NCI-H82 treated with DMSO at 0.1 percent for 48 hours (cell line): ENCODE data around the gene MEGF11.

Experiments used
- DNase-seq: peaks from one replicate; lab custom pipeline; 2025; ENCODE audit not compliant: unreplicated experiment; lab: John Stamatoyannopoulos, UW

The MEGF11 gene

DNA sequence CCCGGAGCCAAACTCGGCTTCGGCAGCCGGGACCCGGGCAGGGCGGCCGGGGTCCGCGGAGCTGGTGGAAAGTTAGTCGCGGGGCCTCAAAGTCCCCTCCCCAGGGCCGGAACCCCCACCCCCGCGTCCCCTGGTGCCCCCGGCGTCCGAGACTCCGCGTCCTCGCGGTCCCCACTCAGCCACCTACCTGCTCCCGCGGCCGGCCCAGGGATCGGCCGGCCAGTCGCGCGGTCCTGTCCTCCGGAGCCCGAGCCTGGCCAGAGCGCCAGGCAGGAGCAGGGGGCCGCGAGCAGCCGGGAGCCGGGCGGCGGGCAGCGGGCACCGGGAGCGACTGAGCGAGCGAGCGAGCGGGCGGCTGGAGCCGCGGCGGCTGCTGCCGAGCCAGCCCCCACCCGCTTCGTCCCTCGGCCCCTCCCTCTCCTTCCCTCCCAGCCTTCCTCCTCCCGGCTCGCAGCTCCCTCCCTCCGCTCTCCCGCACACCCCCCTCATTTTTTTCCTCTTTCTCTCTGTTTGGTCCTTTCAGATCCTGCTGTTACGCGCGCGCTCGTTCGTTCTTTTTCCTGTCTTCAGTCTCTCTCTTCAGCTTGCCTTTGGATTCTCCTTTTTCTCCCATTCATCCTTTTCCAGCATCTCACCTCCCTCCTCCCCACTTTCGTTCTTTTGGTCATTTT is at the start of gene MEGF11:
Gene MEGF11 (minus strand): TSS at position 333 of the 671 bp plus-strand sequence. CDS start 125,347 bp downstream, outside the sequence.
- DNase-seq = no peak

GRCh38 chr15:66302489-66303278 is 49.1 kb upstream of the MEGF11 start:
- no peak for DNase-seq

- peak; percentile 25 for DNase-seq
Measured at GRCh38 chr15:66298803-66299251, 45.3 kb upstream of the MEGF11 start.

DNA sequence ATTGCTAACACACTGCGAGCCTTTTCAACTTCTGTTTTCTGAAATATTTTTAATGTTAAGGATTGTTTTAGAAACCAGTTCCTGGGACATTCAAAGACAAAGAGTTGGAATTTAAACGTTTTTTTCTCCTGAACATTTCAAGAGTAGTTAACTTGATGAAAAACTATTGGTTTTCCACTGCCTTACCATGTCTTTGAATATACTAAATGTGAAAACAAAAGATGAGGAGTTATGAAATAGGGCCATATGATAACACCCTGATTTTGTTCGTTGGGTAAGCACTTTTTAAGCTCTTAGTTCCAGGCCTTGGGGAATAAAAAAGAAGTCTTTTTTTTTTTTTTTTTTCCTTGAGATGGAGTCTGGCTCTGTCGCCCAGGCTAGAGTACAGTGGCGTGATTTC is 42.6 kb upstream of the MEGF11 start:
- no peak for DNase-seq

DNA sequence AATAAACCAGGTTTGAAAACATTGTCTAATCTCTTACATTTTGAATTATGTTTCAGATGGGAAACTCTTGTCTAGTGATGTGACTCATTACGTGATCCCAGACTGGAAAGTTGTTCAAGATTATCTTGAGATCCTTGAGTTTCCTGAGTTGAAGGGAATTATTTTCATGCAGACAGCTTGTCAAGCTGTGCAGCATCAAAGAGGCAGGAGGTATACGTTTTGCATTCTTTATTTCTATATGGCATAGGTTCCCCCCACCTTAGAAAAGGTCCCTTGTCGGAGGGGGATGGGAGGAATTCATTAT is 41.3 kb upstream of the MEGF11 start:
- no peak for DNase-seq

- no peak for DNase-seq
Measured at GRCh38 chr15:66294157-66294931, 40.8 kb upstream of the MEGF11 start.

GRCh38 chr15:66293419-66294156 is 40.0 kb upstream of the MEGF11 start, which contains the start of gene DIS3L:
Gene DIS3L, plus strand, starts transcription at chr15:66293568. Its CDS starts 29 bp downstream, at chr15:66293597.
- DNase-seq = no peak

- DNase-seq = no peak
Measured at GRCh38 chr15:66292571-66293418, 39.2 kb upstream of the MEGF11 start.

- DNase-seq = no peak
Measured at GRCh38 chr15:66291816-66292570, 38.4 kb upstream of the MEGF11 start.

GRCh38 chr15:66290518-66290917 is 37.0 kb upstream of the MEGF11 start:
- no peak for DNase-seq

GRCh38 chr15:66290007-66290406 is 36.5 kb upstream of the MEGF11 start:
- no peak for DNase-seq

- DNase-seq = no peak
Measured at GRCh38 chr15:66288551-66289185, 35.1 kb upstream of the MEGF11 start.

DNA sequence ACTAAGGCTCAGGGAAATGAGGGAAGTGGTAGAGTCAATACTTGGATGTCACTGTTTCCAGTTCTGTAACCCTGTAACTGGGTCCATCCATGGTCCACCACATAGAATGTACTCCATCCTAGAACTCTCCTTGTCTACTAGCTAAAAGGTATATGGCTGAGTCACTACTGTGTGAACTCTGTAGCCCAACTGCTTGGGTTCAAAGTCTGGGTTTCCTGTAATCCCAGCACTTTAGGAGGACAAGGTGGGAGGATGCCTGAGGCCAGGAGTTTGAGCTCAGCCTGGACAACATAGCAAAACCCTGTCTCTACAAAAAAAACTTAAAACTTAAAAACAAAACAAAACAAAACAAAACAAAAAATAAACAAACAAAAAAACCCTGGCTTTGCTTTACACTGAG is 34.5 kb upstream of the MEGF11 start:
- DNase-seq = no peak

DNA sequence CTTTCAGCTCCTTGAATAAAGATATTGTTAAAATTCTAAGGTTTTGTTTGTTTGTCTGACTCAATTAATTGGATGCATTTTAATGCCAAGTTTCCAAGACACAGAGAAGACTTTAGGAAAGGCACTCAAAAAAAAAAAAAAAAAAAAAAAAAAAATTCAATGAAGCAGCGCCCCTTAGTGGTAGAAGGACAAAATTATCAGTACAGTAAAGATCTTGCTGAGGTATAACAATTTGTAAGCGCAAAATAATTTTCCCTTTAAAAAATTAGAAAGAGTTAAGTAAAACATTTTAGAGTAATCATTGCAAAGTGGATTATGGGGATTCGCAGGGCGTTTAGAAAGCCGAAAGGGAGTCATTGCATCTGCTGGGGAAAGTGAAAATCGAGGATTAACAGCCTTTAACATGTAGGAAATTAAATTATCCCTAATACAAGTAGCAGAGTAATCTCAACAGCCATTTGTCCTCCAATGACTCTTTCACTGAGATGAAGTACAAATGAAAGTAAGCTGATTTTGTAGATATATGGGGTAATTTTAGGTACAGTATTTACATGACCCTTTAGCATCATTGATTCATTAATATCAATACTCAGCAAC is 34.0 kb upstream of the MEGF11 start:
- peak; percentile 94 for DNase-seq

- no peak for DNase-seq
Measured at GRCh38 chr15:66285533-66286280, 32.2 kb upstream of the MEGF11 start.

DNA sequence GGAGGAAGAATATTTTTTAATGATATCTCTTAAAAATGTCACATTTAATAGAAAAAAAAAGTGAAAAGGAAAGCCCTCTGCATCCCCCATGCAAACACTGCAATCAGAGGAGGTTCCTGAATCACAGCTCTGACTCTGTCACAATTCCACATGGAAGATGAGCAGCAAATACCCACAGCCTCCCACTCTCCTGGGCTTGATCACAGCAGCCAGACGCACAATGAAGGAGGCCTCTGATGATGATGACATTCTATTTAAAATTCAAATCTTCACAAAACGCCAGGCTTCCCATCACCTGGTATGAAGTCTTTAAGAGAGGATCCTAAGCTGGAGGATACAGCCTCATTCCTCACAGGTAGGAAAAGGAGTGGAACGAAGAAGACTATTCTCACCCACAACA is 30.7 kb upstream of the MEGF11 start:
- no peak for DNase-seq

DNA sequence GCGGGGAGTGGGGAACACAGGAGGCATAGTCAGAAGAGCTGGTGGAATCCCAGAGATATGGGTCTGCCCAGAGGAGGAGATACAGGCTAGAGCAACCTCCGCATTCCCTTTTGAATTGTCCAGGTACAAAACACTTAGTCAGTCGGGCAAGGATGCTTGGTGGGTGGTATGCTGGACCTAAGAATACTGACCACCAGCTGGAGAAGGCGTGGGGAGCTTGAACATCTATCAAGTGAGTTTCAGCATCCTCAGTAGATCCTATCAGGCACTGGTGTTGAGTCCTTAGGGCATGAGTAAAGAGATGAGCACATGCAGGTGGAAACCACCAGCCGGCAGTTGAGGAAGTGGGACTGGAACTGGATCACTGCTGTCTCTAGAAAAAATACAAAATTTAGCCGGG is 25.1 kb upstream of the MEGF11 start:
- DNase-seq = no peak

GRCh38 chr15:66278056-66278455 is 24.5 kb upstream of the MEGF11 start:
- DNase-seq = no peak
